ENCODE measurements around the gene DTX2.
"Not testable (repeated sequence)": the region's sequence is repeated elsewhere in the genome, so short reads cannot be mapped to it uniquely, and the experiment has no call there.

The DTX2 gene

DNA sequence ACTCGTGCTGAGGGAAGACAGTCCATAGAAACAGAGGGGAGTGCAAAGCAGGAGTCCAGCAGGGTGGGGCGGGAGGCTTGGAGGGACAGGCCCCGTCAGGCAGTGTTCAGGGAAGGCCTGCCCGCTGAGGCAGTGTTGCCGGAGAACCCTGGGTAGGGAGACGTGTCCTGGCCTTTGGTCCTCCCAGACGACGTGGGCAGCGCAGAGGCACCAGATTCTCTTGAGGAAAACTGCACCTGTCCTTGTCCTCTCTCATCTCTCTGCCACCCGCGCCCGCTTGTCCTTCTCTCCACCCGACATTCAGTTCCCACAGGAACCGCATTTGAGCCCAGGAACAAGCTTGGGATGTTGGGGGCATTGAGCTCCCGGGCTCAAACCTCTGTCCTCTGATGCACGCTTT is 34.2 kb downstream of the DTX2 start:
- not testable (repeated sequence) for DNase-seq

DNA sequence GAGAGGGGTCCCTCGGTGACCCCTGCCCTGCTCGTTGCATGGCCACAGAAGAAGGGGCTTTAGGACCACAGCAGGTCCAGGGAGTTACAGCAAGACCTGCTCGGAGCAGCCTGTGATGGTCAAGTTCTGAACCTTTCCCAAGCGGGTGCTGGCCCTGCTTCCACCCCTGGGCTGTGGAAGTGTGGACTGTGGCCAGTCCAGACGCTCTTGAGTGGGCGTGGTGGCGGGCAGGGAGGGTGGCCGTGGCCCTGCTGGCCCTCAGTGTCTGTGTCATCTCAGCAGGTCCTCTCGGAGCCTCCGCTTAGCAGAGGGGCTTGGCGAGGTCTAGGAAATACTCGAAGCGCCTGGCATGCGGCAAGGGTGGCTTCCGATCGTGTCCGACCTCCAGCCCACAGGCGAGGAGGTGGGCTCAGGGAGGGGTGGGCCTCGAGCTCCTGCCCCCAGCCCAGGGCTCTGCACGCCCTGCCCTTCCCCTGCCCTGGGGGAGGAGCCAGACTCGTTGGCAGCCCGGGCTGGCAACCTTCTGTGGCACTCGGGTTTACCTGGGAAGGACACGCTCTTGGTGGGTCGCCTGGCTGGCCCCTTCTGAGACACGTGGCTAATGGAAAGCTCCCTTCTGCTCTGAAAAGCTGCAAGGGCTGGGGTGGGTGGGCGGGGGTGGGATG is 36.5 kb downstream of the DTX2 start:
- DNase-seq: not testable (repeated sequence)

DNA sequence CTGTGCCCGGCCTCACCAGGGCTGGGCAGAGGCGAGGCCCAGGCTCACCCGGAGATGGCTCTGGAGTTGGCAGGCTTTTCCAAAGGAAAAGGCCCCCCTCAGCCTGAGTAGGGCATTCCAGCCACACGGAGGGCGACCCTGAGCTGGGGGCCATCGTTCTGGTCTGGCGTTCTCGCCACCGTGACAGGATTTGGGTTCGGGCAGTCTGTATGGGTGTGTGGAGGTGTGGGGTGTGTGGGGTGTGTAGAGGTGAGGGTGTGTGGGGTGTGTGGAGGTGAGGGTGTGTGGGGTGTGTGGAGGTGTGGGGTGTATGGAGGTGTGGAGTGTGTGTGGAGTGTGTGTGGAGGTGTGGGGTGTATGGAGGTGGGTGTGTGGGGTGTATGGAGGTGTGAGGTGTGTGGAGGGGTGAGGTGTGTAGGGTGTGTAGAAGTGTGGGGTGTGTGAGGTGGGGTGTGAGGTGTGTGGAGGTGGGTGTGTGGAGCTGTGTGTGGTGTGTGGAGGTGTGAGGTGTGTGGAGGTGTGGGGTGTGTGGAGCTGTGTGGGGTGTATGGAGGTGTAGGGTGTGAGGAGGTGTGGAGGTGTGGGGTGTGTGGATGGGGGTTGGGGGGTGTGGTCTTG is 37.2 kb downstream of the DTX2 start:
- DNase-seq: not testable (repeated sequence)

DNA sequence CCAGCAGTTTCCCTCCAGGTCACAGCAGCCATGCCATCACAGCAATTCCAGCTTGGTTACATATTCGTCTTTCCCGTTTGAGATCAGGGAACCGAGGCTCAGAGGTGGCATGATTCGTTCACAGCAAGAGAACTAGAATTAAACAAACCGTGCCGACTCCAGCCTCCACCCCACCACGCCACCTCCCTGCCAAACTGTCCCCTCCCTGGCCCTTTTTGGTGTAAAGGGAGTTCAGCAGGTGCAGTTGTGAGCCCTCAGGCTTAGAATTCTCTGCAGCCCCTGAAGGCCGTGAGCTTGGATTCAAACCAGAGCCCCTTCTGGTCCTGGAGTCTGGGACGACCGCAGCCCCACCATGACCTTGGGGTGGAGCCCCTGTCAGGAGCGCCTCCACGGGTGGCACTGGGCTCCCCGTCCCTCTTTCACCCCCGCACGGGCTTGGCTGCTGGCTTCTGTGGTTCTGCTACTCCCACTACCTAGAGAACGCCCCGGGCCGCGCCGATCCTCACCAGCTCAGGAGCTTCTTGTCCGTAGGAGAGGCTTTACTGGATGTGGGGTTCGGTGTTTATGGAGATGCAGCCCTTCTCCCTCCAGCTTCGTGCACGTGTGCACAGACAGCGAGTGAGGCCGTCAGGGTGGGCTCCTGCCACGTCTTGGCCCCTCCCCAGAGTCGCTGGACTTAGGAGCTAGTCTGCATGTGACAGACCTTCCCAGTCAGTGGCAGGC is 37.9 kb downstream of the DTX2 start:
- DNase-seq: not testable (repeated sequence)

DNA sequence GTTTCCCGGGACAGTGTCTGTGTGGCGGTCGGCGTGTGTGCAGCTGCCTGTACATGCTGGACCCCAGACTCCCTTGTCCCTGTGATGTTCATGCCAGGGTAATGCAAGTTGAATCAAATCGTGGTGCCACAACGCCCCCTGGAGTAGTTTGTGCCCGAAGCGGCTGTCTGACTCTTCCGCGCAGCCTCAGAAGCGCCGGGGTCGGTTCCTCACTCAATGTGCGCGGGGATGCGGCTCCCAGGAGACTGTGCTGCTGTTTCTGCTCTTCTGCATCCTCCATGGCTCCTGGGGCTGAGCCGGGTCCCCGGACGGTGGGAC is 38.4 kb downstream of the DTX2 start:
- not testable (repeated sequence) for DNase-seq

DNA sequence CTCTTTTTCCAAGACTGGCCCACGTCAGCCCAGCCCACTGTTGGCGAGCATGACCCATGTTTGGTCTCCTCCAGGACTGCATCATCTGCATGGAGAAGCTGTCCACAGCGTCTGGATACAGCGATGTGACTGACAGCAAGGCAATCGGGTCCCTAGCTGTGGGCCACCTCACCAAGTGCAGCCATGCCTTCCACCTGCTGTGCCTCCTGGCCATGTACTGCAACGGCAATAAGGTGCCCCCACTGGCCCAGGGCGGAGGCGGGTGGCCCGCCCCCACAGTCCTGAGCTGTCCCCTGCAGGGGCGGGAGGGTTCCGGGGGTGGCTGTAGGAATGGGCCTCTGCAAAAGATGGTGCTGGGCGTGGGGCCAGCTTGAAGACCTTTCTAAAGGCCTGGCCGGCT is 40.7 kb downstream of the DTX2 start:
- not testable (repeated sequence) for DNase-seq

DNA sequence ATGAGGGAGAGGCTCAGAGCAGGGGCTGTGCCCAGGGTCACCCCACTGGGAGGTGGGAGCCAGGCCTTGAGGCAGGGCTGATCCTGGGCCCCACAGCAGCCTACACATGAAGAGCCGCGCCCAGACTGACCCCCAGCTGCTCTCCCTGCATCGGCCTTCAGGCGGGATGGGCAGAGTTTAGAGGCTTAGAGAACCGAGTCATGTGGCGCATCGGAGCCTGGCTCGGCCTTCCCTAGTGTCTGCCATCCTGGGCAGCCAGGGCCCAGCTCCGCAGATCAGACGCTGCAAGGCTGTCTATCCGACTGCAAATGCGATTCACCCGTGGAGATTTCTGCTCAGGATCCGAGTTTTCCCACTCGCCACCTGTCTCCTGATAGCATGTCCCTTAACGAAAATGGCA is 41.3 kb downstream of the DTX2 start:
- DNase-seq: not testable (repeated sequence)

DNA sequence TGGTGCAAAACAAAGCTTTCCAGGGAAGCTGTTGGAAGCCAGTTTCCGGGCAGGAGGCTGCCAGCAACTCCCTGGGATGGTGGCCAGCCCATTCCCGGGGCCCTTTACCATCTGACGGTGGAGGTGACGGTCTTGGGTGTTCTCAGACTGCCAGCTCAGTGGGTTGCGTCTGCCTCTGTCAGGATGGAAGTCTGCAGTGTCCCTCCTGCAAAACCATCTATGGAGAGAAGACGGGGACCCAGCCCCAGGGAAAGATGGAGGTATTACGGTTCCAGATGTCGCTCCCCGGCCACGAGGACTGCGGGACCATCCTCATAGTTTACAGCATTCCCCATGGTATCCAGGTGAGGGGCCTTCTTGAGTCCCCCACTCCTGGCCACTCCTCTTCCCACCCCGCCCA is 41.7 kb downstream of the DTX2 start:
- not testable (repeated sequence) for DNase-seq

DNA sequence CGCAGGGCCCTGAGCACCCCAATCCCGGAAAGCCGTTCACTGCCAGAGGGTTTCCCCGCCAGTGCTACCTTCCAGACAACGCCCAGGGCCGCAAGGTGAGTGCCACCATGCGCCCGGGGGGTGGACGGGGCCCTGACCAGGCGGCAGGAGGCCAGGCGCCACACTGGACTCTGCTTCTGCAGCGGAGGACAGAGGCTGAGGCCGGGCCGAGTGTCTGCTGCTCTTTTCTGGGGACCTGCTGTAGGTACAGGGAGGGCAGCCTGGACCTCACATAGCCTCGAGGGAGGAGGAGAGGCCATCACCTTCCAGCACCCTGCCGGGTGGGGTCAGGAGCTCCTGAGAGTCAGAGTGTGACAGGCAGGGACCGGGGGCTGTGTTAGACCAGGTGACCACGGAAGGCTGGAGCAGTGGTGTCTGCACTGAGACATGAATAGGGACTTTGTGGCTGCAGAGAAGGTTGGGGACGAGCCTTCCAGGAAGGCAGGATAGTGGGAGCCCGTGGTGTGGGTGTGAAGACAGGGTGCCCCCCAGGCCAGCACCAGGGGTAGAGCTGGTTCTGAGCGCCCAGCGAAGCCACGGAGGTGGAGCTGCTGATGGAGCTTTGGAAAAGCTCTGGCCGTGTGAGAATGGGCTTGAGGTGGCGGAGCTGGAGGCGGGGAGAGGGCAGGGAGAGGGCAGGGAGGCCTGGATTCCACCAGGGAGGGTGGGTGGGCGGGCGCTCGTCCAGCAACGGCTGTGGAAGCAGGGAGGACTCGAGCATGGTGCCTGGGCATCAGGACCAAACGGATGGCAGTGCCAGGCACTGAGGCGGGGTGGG is 43.0 kb downstream of the DTX2 start:
- DNase-seq: not testable (repeated sequence)

DNA sequence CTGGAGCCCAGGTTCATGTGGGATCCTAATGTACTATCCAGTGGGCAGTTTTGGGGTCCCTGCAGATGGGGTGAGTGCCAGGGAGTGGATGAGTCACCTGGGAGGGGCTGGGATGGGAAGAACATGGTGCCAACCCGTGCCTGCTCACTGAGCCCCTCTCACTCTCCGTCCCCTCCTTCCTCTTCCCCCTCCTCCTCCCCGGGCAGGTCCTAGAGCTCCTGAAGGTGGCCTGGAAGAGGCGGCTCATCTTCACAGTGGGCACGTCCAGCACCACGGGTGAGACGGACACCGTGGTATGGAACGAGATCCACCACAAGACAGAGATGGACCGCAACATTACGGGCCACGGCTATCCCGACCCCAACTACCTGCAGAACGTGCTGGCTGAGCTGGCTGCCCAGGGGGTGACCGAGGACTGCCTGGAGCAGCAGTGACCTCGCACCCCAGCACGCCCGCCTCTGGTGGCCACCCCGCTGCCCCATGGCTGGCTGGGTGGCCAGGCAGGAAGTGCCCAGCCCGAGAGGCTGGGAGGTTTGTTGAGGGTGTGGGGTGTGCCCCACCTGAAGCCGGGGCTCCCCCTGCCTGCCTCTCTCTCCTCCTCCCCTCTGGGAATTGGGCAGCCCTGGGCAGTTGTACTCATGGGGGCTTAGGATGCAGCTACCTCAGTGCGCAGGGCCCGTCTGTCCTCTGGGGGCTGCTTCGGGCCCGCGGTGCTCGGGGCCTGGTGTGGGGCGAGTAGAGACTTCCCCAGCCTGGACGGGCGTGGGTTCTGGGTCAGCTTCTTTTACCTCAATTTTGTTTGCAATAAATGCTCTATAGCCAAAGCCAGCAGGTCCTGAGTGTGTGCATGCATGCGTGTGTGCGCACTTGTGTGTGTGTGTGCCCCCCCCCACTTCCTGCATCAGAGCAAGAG is 43.9 kb downstream of the DTX2 start:
- no peak for DNase-seq

DNA sequence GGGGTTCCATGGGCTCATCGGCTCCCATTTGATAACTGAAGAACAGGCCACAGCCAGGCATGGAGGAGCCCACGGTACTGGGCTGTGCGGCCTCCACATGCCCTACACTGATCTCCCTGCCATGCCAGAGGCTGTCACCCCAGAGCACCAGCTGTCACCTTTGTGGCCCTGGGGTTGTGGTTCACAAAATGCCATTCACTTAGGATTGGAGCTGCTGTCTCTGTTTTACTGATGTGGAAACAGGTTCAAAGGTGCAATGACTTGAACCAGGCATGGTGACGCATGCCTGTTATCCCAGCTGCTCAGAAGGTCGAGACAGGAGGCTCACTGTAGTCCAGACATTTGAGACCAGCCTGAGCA is 44.6 kb downstream of the DTX2 start:
- no peak for DNase-seq

DNA sequence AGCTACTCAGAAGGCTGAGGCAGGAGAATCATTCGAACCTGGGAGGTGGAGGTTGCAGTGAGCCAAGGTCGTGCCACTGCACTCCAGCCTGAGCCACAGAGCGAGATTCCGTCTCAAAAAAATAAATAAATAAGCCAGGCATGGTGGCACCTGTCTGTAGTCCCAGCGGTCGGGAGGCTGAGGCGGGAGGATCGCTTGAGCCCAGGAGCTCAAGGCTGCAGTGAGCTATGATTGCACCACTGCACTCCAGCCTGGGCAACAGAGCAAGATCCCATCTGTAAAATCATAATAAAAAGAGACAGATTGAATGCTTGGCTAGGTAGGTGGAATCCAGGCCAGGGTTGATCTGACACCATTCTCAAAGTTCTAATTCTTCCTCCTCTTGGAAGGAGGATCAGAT is 45.1 kb downstream of the DTX2 start:
- DNase-seq: not testable (repeated sequence)

DNA sequence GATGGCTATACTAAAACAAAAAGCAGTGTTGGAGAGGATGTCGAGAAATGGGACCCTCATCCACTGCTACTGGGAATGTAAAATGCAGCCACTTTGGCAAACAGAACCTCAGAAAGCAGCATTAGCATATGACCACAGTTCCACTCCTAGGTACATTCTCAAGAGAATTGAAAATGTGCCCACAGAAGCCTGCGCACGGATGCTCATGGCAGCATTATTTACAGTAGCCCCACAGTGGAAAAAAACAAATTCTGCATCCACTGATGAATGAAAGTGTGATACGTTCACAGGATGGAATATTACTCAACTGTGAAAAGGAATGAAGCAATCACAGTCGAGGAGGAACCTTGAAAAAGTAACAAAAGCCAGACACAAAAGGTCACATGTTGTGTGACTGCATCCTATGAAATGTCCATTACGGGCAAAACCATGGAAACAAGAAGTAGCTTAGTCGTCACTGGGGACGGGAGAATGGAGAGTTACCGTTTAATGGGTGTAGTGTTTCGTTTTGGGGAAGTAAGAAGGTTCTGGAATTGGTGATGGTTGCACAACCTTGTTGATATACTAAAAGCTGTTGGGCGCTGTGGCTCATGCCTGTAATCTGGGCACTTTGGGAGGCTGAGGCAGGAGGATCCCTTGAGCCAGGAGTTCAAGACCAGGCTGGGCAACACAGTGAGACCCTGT is 46.4 kb downstream of the DTX2 start:
- DNase-seq: no peak

DNA sequence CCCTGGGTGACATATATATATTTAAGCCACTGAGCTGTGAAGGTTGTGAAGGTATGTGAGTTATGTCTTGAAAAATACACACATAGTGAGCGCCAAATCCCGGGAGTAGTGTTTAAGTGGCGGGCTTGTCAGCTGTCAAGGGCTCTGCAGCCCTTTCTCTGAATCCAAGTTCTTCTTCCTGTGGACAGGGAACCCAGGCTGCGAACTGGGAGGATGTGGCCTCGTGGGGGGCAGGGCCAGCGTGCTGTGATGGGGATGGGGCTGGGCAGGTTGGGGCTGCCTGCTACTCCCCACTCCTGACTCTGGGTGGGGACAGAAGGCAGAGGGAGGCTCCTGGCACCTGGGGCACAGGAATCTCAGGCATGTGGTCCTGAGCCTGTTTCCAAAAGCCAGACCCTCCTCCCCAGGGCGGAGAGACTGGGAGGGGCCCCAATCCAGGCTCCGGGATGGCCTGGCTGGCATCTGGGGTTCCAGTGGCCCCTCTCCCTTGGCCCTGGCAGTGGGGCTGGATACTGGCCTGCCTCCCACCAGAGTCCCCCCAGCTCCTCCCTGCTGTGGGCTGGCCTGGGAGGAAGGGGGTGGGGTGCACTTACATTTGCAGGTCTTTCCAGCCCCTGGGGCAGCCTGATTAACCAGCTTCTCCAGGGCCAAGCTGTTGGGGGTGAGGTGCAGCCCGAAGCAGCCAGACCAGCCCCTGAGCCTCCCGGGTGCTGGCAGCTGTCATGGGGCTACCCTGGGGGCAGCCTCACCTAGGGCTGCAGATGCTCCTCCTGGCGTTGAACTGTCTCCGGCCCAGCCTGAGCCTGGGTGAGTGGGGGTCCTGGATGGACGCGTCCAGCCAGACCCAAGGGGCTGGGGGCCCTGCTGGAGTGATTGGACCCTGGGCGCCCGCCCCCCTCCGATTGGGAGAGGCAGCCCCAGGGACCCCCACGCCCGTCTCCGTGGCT is 48.7 kb downstream of the DTX2 start, which contains the start of gene UPK3B:
TSS of gene UPK3B (plus strand) at position 622 of the 947 bp plus-strand sequence. CDS start at position 723, 101 bp downstream.
- DNase-seq: no peak

DNA sequence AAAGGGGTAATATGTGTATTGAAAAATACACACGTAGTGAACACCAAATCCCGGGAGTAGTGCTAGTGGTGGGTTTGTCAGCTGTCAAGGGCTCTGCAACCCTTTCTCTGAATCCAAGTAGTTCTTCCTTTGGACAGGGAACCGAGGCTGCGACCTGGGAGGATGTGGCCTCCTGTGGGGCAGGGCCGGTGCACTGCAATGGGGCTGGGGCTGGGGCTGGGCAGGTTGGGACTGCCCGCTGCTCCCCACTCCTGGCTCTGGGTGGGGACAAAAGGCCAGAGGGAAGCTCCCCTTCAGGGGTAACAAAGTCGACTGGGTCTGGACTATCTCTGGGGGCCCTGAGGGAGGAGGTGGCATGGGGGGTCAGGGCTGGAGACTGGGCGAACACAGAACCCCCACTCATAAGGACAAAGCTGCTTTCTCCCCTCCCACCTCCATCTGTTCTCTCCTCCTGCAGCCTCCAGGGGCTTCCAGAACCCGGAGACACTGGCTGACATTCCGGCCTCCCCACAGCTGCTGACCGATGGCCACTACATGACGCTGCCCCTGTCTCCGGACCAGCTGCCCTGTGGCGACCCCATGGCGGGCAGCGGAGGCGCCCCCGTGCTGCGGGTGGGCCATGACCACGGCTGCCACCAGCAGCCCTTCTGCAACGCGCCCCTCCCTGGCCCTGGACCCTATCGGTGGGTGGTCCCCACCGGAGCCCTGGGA is 49.8 kb downstream of the DTX2 start:
- not testable (repeated sequence) for DNase-seq

DNA sequence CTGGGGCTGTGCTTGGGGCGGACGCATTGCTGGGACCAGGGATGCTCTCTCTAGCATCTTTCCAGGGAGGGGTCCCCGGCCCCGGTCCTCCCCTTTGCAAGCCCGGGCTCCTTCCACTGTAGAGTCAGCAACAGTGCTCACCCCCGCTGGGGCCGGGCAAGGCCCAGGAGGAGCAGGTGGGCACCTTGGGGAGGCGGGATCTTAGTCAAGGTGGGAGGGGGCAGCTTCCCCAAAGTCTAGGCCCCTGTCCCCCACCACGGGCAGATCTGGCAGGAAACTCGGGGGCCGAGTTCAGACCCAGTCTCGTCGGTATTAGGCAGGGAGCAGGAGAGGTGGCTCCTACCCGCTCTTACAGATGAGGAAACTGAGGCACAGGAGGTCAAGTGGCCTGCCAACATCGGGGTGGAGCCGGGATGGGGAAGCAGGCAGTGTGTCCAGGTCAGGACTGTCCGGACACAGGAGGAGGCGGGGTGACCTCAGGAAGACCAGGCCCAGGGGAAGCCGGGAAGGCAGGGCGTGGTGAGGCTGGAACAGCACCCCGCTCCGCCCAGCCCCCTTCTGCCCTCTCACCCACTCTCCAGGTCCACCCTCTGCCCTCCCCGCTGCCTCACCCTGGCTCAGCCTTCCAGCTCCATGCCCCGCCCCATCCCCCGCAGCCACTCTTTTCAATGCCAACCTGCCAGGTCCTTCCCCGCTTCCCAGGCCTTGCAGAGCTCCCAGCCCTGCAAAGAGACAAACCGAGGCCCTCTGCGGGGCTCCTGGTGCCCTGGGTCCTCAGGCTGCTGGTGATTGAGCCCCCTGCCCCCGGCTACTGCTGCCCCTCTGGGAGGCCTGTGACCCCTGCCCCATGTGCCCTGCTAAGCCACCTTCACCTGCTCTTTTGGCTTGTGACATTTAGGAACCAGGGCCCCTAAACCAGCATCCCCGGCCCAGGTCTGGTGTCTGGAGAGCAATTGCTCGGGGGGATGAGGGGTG is 50.7 kb downstream of the DTX2 start:
- not testable (repeated sequence) for DNase-seq

DNA sequence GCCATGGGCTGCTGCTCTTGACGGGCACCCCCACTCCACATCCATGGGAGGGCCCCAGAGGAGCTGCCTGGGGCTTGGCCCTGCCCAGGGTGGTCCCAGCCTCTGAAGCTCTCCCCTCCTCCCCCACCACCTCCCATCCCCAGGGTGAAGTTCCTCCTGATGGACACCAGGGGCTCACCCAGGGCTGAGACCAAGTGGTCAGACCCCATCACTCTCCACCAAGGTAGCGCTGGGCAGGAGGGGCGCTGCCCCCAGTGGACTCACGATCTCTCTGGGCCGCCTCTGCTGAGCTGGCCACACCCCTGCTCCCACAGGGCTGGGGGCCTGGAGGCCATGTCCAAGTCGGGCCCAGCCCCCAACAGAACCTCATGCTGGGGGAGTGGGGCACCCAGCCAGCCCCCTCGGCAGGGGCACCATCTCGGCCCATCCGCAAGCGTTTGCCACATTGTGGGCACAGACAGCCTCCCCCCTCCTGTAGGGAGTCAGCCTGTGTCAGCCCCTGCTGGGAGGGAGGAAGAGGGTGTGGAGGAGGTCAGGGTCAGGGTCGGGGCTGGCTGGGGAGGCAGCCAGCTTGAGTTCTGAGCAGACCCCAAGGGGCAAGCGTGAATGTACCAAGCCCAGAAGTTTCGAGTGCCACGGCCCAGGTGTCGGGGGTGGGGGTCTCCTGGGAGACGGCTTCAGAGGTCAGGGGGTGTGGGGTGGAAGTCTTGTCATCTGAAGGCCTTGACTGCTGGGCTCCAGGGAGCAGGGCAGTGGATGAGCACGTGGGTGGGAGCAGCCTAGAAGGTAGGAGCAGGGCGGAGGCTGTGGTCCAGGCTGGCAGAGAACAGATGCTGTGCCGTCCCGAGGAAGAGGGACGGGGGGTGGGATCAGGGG is 51.7 kb downstream of the DTX2 start:
- no peak for DNase-seq
